Activated CD4-positive, alpha-beta memory T cell treated with anti-CD3 and anti-CD28 coated beads for 36 hours (primary cell): Measurements from ENCODE around the gene KMT5C. TPM values are rescaled to one million over a fixed set of nuclear protein-coding genes. Genes with fewer than 3 reads are reported as not detected.

Experiments used
- CTCF ChIA-PET: fragments of 350-600 bp; sonication (Branson Sonifier 250); formaldehyde crosslinking; loops from one replicate; lab custom pipeline; 2021; ENCODE audit warnings: antibody characterized with exemption, inconsistent platforms; lab: Charles Lee
- POLR2A ChIA-PET: fragments of 350-600 bp; sonication (Branson Sonifier 250); formaldehyde crosslinking; loops from one replicate; lab custom pipeline; 2021; ENCODE audit warnings: antibody characterized with exemption; lab: Charles Lee
- DNase-seq: peaks from one replicate; pipeline ENCODE4 v3.0.0-alpha.2; 2020
- H3K27ac Mint-ChIP-seq: one replicate; pipeline ENCODE4 v1.8.0; 2021; ENCODE audit warnings: mixed read lengths
- H3K27me3 Mint-ChIP-seq: one replicate; pipeline ENCODE4 v1.8.0; 2021; ENCODE audit warnings: mixed read lengths
- H3K36me3 Mint-ChIP-seq: one replicate; pipeline ENCODE4 v1.8.0; 2021; ENCODE audit warnings: mixed read lengths
- H3K4me1 Mint-ChIP-seq: one replicate; pipeline ENCODE4 v1.8.0; 2021; ENCODE audit warnings: low read depth, mixed read lengths
- H3K4me3 Mint-ChIP-seq: one replicate; pipeline ENCODE4 v1.8.0; 2021; ENCODE audit warnings: mild to moderate bottlenecking, mixed read lengths
- H3K9me3 Mint-ChIP-seq: one replicate; pipeline ENCODE4 v1.8.0; 2021; ENCODE audit warnings: mixed read lengths
- intact Hi-C: fragments of 100-400 bp; cut with micrococcal nuclease; formaldehyde crosslinking; loops from one replicate; pipeline ENCODE4 v1.15.1; 2023
- total RNA-seq, 2 experiments: library from RNA; stranded (reverse); gene quantifications; one replicate each; pipeline ENCODE4 v1.2.3, GENCODE V29; 2021

Gene KMT5C
- total RNA-seq, 2 experiments from 2014 or later = 34.2 to 35.2 TPM

- CTCF ChIA-PET = no interaction called here
- no peak within 1 kb of the TSS for H3K4me3 Mint-ChIP-seq
- POLR2A ChIA-PET = no interaction called here
Measured at GRCh38 chr19:55376241-55376933, 36.7 kb downstream of the KMT5C start, which contains the start of gene TMEM190. Gene TMEM190 (plus strand): TSS chr19:55376826. CDS start chr19:55376854, 28 bp downstream.

GRCh38 chr19:55377356-55378131 is 37.9 kb downstream of the KMT5C start:
- intact Hi-C loops = no loop called here
- Mint-ChIP-seq H3K4me3 (no peak overlapping the region), H3K9me3 (no peaks in the 10 kb centered on the region), H3K27me3 (peaks cover 10% of the 10 kb centered on the region), H3K4me1 (peaks cover 9% of the 10 kb centered on the region), H3K36me3 (no peaks in the 10 kb centered on the region), H3K27ac (no peak overlapping the region)
- POLR2A ChIA-PET = no interaction called here
- CTCF ChIA-PET = no interaction called here
- DNase-seq = no peak

More at GRCh38 chr19:55376241-55376933, 36.7 kb downstream of the KMT5C start, which contains the start of gene TMEM190:
- intact Hi-C loops = no loop called here
- Mint-ChIP-seq H3K4me1 (no peaks in the 10 kb centered on the region), H3K9me3 (no peaks in the 10 kb centered on the region), H3K36me3 (no peaks in the 10 kb centered on the region), H3K27me3 (peaks cover 22% of the 10 kb centered on the region), H3K27ac (no peak within 1 kb of the TSS)
- DNase-seq = no peak

- no peak overlapping the region for H3K27ac Mint-ChIP-seq
- ChIA-PET POLR2A (no interaction called here), CTCF (interaction anchor here (0.9 kb wide), 1 partner anchor 10 kb away, joined by 3 read pairs; no protein-coding TSS in a partner anchor)
- peaks cover 17% of the 10 kb centered on the region for H3K4me1 Mint-ChIP-seq
- H3K9me3 Mint-ChIP-seq = no peaks in the 10 kb centered on the region
- H3K27me3 Mint-ChIP-seq = peaks cover 4% of the 10 kb centered on the region
- intact Hi-C loops = no loop called here
- no peak overlapping the region for H3K4me3 Mint-ChIP-seq
- no peaks in the 10 kb centered on the region for H3K36me3 Mint-ChIP-seq
- no peak for DNase-seq
Measured at GRCh38 chr19:55379174-55379573, 39.5 kb downstream of the KMT5C start.

- peaks cover 27% of the 10 kb centered on the region for H3K4me1 Mint-ChIP-seq
- no peak for DNase-seq
- ChIA-PET POLR2A (interaction anchor here (3.9 to 10.6 kb wide), 2 partner anchors 23 to 43 kb away, joined by 38 to 118 read pairs; partner anchors contain the start of genes KMT5C and UBE2S), CTCF (interaction anchor here (1.1 to 1.3 kb wide), 2 partner anchors 85 to 123 kb away, joined by 3 read pairs; partner anchors contain the start of gene PPP6R1)
- H3K27ac Mint-ChIP-seq = no peak overlapping the region
- no peaks in the 10 kb centered on the region for H3K27me3 Mint-ChIP-seq
- intact Hi-C loops = no loop called here
- H3K9me3 Mint-ChIP-seq = no peaks in the 10 kb centered on the region
- H3K36me3 Mint-ChIP-seq = peaks cover 14% of the 10 kb centered on the region
- H3K4me3 Mint-ChIP-seq = peak overlapping the region; percentile 82
Measured at GRCh38 chr19:55382013-55382412, 42.3 kb downstream of the KMT5C start.

GRCh38 chr19:55382522-55383054 is 42.9 kb downstream of the KMT5C start:
- peak overlapping the region; percentile 84 for H3K27ac Mint-ChIP-seq
- peaks cover 31% of the 10 kb centered on the region for H3K4me1 Mint-ChIP-seq
- H3K36me3 Mint-ChIP-seq = peaks cover 19% of the 10 kb centered on the region
- H3K27me3 Mint-ChIP-seq = no peaks in the 10 kb centered on the region
- intact Hi-C loops = no loop called here
- CTCF ChIA-PET = interaction anchor here (1.1 to 3.2 kb wide), 9 partner anchors 15 to 130 kb away, joined by 3 to 43 read pairs (median 4); partner anchors contain the start of genes KMT5C and PPP6R1
- POLR2A ChIA-PET = interaction anchor here (1.2 to 10.6 kb wide), 4 partner anchors 22 to 255 kb away, joined by 5 to 118 read pairs (median 26); partner anchors contain the start of genes KMT5C, PPP6R1 and UBE2S
- H3K9me3 Mint-ChIP-seq = no peaks in the 10 kb centered on the region
- no peak for DNase-seq
- H3K4me3 Mint-ChIP-seq = peak overlapping the region; percentile 82

GRCh38 chr19:55383279-55384130 is 43.8 kb downstream of the KMT5C start:
- Mint-ChIP-seq H3K36me3 (peaks cover 29% of the 10 kb centered on the region), H3K9me3 (no peaks in the 10 kb centered on the region), H3K4me1 (peaks cover 39% of the 10 kb centered on the region), H3K4me3 (peak overlapping the region; percentile 82), H3K27me3 (no peaks in the 10 kb centered on the region), H3K27ac (peak overlapping the region; percentile 84)
- ChIA-PET CTCF (interaction anchor here (0.6 to 3.2 kb wide), 23 partner anchors 11 to 296 kb away, joined by 3 to 43 read pairs (median 3); partner anchors contain the start of genes HSPBP1, KMT5C, PPP6R1 and ZNF628), POLR2A (interaction anchor here (0.8 to 10.6 kb wide), 16 partner anchors 8 to 254 kb away, joined by 3 to 118 read pairs (median 8); partner anchors contain the start of genes FIZ1, HSPBP1, KMT5C and PPP6R1)
- intact Hi-C loops = loop anchor here (2.0 kb wide), 1 partner anchor 259 kb away; the partner anchor contains the start of gene ZNF581
- DNase-seq = peak; percentile 68

GRCh38 chr19:55384131-55384919 is 44.6 kb downstream of the KMT5C start, which contains the start of gene TMEM238:
Gene TMEM238 (minus strand): TSS chr19:55384292. CDS start chr19:55384259, 33 bp downstream.
- ChIA-PET CTCF (interaction anchor here (0.6 to 3.2 kb wide), 21 partner anchors 12 to 297 kb away, joined by 3 to 43 read pairs (median 4); partner anchors contain the start of genes HSPBP1, KMT5C, PPP6R1 and ZNF628), POLR2A (interaction anchor here (0.8 to 10.6 kb wide), 16 partner anchors 9 to 222 kb away, joined by 3 to 118 read pairs (median 8); partner anchors contain the start of genes FIZ1, HSPBP1, KMT5C and PPP6R1)
- H3K27me3 Mint-ChIP-seq = no peaks in the 10 kb centered on the region
- intact Hi-C loops = loop anchor here (2.0 kb wide), 1 partner anchor 258 kb away; the partner anchor contains the start of gene ZNF581
- peaks cover 46% of the 10 kb centered on the region for H3K4me1 Mint-ChIP-seq
- peak within 1 kb of the TSS; percentile 96 for H3K4me3 Mint-ChIP-seq
- H3K27ac Mint-ChIP-seq = peak within 1 kb of the TSS; percentile 92
- peaks cover 35% of the 10 kb centered on the region for H3K36me3 Mint-ChIP-seq
- DNase-seq = peak; percentile 48
- no peaks in the 10 kb centered on the region for H3K9me3 Mint-ChIP-seq

- H3K27me3 Mint-ChIP-seq = no peaks in the 10 kb centered on the region
- intact Hi-C loops = loop anchor here (1.0 to 2.0 kb wide), 7 partner anchors 13 to 269 kb away; partner anchors contain the start of genes KMT5C, PPP6R1 and ZNF581
- POLR2A ChIA-PET = interaction anchor here (1.0 to 10.6 kb wide), 13 partner anchors 10 to 214 kb away, joined by 3 to 118 read pairs (median 8); partner anchors contain the start of genes FIZ1, KMT5C, PPP6R1 and UBE2S
- H3K4me3 Mint-ChIP-seq = peak overlapping the region; percentile 96
- peaks cover 53% of the 10 kb centered on the region for H3K4me1 Mint-ChIP-seq
- no peaks in the 10 kb centered on the region for H3K9me3 Mint-ChIP-seq
- DNase-seq = peak; percentile 98
- CTCF ChIA-PET = interaction anchor here (0.6 to 3.2 kb wide), 7 partner anchors 13 to 244 kb away, joined by 3 to 43 read pairs (median 5); partner anchors contain the start of genes HSPBP1 and KMT5C
- peaks cover 43% of the 10 kb centered on the region for H3K36me3 Mint-ChIP-seq
- peak overlapping the region; percentile 92 for H3K27ac Mint-ChIP-seq
Measured at GRCh38 chr19:55384920-55385723, 45.4 kb downstream of the KMT5C start.
